Measurements from ENCODE around the gene PLOD3.
A peak's percentile ranks its signal among the peaks of the same experiment; 100 is the strongest.

PLOD3 gene

GRCh38 chr7:101161692-101162471, 55.5 kb downstream of the PLOD3 start:
- no peak overlapping the region for H3K4me3 ChIP-seq (ENCODE audit: insufficient read depth, low read length, poor library complexity, severe bottlenecking)
- H3K9me2 ChIP-seq (replicated peaks; ENCODE audit: insufficient read depth, low read length) = no peaks in the 10 kb centered on the region
- H3K4me2 ChIP-seq (ENCODE audit: low read depth, low read length, poor library complexity, severe bottlenecking) = peak overlapping the region; percentile 76
- H3K9me3 ChIP-seq (ENCODE audit: insufficient read depth, low read length) = no peaks in the 10 kb centered on the region
- peak overlapping the region; percentile 61 for H3K9ac ChIP-seq (ENCODE audit: low read length)
- H3K79me2 ChIP-seq (ENCODE audit: insufficient read depth, low read length) = no peaks in the 10 kb centered on the region
- no peaks in the 10 kb centered on the region for H3K27me3 ChIP-seq (ENCODE audit: low read length)
- TF ChIP-seq EZH2phosphoT487 (conservative IDR thresholded peaks at IDR 0.05; ENCODE audit: low read length) = no peak
- no peak for TF ChIP-seq CTCF (IDR thresholded peaks at IDR 0.05; ENCODE audit: insufficient read depth, low read length, poor library complexity, severe bottlenecking)
- no peaks in the 10 kb centered on the region for H4K20me1 ChIP-seq (ENCODE audit: low read depth, low read length)
- H3F3A ChIP-seq (ENCODE audit: insufficient read depth) = peaks cover 13% of the 10 kb centered on the region; the same call in 1 of the 2 replicates
- H2AFZ ChIP-seq (ENCODE audit: low read depth, low read length, severe bottlenecking) = peak overlapping the region; percentile 36
- no peaks in the 10 kb centered on the region for H3K36me3 ChIP-seq (ENCODE audit: low read length)
- peak overlapping the region; percentile 59 for H3K27ac ChIP-seq (ENCODE audit: low read depth, low read length)

DNA sequence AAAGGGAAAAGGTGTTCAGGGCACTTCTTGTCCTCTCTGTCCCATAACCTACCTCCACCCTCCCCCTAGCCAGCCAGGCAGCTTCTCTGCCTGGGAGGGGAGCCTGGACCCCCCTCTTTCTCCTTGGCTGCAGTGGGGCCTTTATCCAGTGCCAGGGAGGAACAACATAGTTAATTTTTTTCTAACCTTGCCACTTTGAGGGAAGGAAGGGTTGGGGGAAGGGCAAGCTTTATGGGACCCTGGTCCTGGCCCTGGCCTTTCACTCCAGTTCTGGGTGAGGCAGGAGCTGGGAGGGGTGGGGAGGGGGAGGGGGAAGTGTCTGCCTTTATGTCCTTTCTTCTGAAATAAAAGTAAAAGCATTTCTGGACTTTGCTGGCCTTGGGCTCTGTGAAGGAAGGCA, 56.5 kb downstream of the PLOD3 start:
- H3K4me2 ChIP-seq (ENCODE audit: low read depth, low read length, poor library complexity, severe bottlenecking) = no peak overlapping the region
- H3K9me3 ChIP-seq (ENCODE audit: insufficient read depth, low read length) = no peaks in the 10 kb centered on the region
- no peak overlapping the region for H2AFZ ChIP-seq (ENCODE audit: low read depth, low read length, severe bottlenecking)
- no peak overlapping the region for H3K4me3 ChIP-seq (ENCODE audit: insufficient read depth, low read length, poor library complexity, severe bottlenecking)
- peaks cover 16% of the 10 kb centered on the region; the same call in 1 of the 2 replicates for H3F3A ChIP-seq (ENCODE audit: insufficient read depth)
- no peaks in the 10 kb centered on the region for H3K27me3 ChIP-seq (ENCODE audit: low read length)
- no peaks in the 10 kb centered on the region for H3K36me3 ChIP-seq (ENCODE audit: low read length)
- H4K20me1 ChIP-seq (ENCODE audit: low read depth, low read length) = no peaks in the 10 kb centered on the region
- H3K9me2 ChIP-seq (replicated peaks; ENCODE audit: insufficient read depth, low read length) = no peaks in the 10 kb centered on the region
- H3K79me2 ChIP-seq (ENCODE audit: insufficient read depth, low read length) = no peaks in the 10 kb centered on the region
- no peak overlapping the region for H3K27ac ChIP-seq (ENCODE audit: low read depth, low read length)
- TF ChIP-seq EZH2phosphoT487 (conservative IDR thresholded peaks at IDR 0.05; ENCODE audit: low read length) (no peak), CTCF (IDR thresholded peaks at IDR 0.05; ENCODE audit: insufficient read depth, low read length, poor library complexity, severe bottlenecking) (no peak)
- no peak overlapping the region for H3K9ac ChIP-seq (ENCODE audit: low read length)

DNA sequence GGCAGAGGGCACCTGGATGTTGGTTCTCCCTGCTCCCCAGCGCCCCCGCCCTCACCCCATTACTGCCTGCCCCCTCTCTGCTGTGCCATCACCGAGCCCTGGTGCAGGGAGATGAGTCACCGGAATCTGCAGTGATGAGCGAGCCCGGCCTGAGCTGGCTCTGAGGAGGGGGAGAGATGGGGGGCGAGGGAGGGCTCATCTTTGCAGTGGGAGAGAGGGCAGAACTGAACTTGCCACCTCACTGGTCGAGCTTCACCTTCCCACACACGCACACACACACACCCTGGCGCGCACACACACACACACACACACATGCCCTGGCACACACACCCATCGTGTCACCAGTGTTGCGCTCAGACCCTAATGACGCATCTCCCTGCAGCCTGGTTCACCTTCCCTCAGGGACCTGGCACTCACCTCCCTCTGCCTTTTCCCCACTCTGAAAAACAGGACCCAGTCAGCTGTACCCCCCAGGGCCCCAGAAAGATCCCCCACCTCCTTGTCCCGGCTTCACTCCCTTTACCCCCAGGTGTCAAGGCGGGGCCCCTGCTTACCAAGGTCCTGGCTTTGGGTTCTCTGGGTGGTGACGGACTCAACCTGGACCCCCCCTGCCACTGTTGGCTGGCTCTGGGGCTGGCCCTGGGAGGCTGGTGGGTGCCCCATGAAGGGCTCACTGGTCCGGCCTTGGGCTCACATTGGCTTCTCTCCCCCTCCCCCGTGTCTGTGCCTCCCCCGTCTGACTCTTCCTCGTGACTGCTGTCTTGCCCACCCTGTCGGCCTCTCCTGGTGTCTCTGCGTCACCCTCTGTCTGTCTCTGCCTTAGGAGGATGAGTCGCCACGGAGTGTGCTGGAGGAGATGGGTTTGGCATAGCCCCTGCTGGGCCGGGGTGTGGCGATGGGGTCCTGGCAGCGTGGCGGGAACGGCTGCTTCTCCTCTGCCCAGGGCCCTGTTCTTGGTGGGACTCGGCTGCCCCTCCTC, 57.4 kb downstream of the PLOD3 start:
- Histone ChIP-seq H3K9ac (ENCODE audit: low read length) (no peak overlapping the region), H3K4me2 (ENCODE audit: low read depth, low read length, poor library complexity, severe bottlenecking) (no peak overlapping the region), H3F3A (ENCODE audit: insufficient read depth) (peaks cover 16% of the 10 kb centered on the region; the same call in 1 of the 2 replicates), H4K20me1 (ENCODE audit: low read depth, low read length) (no peaks in the 10 kb centered on the region), H3K79me2 (ENCODE audit: insufficient read depth, low read length) (no peaks in the 10 kb centered on the region), H3K4me3 (ENCODE audit: insufficient read depth, low read length, poor library complexity, severe bottlenecking) (no peak overlapping the region), H3K9me3 (ENCODE audit: insufficient read depth, low read length) (no peaks in the 10 kb centered on the region), H2AFZ (ENCODE audit: low read depth, low read length, severe bottlenecking) (no peak overlapping the region), H3K36me3 (ENCODE audit: low read length) (no peaks in the 10 kb centered on the region), H3K27me3 (ENCODE audit: low read length) (no peaks in the 10 kb centered on the region), H3K27ac (ENCODE audit: low read depth, low read length) (no peak overlapping the region), H3K9me2 (replicated peaks; ENCODE audit: insufficient read depth, low read length) (no peaks in the 10 kb centered on the region)
- TF ChIP-seq EZH2phosphoT487 (conservative IDR thresholded peaks at IDR 0.05; ENCODE audit: low read length) (no peak), CTCF (IDR thresholded peaks at IDR 0.05; ENCODE audit: insufficient read depth, low read length, poor library complexity, severe bottlenecking) (no peak)

All from SU-DHL-6 (cell line).